Activated CD8-positive, alpha-beta memory T cell treated with anti-CD3 and anti-CD28 coated beads for 36 hours (primary cell): ENCODE measurements around the gene ATP2B3. TPM values are rescaled to one million over a fixed set of nuclear protein-coding genes. Genes with fewer than 3 reads are reported as not detected.

Experiments
- CTCF ChIA-PET: fragments of 350-600 bp; sonication (Branson Sonifier 250); formaldehyde crosslinking; loops from one replicate; lab custom pipeline; 2021; ENCODE audit warnings: antibody characterized with exemption; lab: Charles Lee
- POLR2A ChIA-PET: fragments of 350-600 bp; sonication (Branson Sonifier 250); formaldehyde crosslinking; loops from one replicate; lab custom pipeline; 2021; ENCODE audit warnings: antibody characterized with exemption; lab: Charles Lee
- total RNA-seq, 2 experiments: library from RNA; stranded (reverse); gene quantifications; one replicate each; pipeline ENCODE4 v1.2.3, GENCODE V29; 2021

Gene ATP2B3
- total RNA-seq, 2 experiments from 2014 or later, result not detected

DNA sequence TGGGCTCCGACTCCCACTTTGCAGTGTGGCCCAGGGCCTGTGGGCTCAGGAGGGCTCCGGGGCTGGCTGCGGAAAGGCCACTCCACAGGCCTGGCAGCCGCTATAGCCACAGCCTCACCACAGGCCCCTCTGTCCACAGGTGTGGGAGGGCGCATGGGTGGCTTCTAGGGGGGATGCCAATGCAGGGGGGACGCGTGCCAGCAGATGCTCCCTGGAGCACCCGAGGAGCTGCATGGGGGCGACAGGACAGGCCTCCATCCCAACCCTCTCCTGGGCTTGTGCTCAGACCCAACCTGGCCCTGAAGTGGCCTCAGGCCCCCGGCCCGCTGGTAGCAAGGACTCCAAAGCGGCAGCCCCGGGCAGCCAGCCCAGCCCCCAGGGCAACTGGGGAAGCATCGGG, 14.6 kb upstream of the ATP2B3 start:
- ChIA-PET CTCF (no interaction called here), POLR2A (no interaction called here)

- CTCF ChIA-PET, result interaction anchor here (4.1 kb wide), 1 partner anchor 33 kb away, joined by 22 read pairs; the partner anchor contains the start of gene HAUS7
Observed at GRCh38 chrX:153504445-153505016, 12.9 kb upstream of the ATP2B3 start.

GRCh38 chrX:153505361-153505760, 12.1 kb upstream of the ATP2B3 start:
- ChIA-PET CTCF (interaction anchor here (4.1 kb wide), 1 partner anchor 33 kb away, joined by 22 read pairs; the partner anchor contains the start of gene HAUS7), POLR2A (no interaction called here)

More at GRCh38 chrX:153504445-153505016, 12.9 kb upstream of the ATP2B3 start:
- POLR2A ChIA-PET, result no interaction called here

DNA sequence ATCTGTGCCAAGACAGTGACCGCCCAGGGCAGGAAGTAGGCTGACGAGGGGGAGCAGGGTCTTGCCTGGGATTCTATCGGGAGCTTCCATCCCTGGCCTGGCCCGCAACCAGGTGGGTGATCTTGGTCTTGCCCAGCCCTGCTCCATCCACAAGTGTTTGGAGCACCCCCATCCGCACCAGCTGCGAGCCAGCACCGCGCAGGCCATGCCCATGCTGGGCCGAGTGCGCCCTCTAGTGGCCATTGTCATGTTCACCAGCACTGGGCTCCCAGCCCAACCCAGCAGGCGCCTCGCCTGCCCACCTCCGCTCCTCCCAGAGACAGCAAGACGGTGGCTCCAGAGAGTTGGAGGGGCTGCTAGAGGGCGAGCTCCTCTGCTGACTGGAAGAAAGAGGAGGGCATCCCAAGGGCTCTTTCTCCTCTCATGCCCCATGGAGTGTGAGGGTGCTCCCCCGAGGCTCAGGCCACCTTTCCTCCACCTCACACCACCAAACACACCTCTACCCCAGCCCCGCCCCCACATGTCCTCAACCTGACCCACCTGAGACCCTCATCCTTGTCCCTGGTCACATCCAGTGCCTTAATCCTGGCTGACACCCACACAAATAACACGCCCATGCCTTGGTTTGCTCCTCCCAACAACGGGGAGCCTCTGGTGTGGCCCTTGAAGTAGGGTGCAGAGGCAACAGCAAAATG, 9.8 kb upstream of the ATP2B3 start:
- ChIA-PET CTCF (interaction anchor here (0.7 to 4.1 kb wide), 12 partner anchors 8 to 549 kb away, joined by 3 to 22 read pairs (median 4); partner anchors contain the start of gene HAUS7), POLR2A (interaction anchor here (1.4 kb wide), 1 partner anchor 475 kb away, joined by 3 read pairs; no protein-coding TSS in a partner anchor)

DNA sequence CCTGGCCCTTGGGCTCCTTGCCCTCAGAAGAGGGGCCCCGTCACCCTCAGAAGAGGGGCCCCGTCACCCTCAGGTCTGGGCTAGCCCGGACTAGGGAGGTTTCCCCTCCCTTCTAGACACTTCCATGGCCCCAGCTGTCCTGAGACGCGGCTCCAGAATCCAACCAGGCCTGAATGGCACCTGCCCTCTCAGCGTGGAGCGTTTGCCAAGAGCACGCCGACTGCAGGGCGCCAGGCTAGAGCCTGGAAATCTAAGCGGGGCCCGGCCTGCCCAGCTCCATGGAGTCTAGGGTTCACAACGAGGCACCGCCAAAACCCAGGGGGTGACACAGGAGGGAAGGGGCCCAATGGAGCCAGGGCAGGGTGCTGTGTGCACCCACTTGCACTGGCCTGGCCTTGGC, 7.8 kb upstream of the ATP2B3 start:
- POLR2A ChIA-PET, result no interaction called here
- CTCF ChIA-PET, result no interaction called here

DNA sequence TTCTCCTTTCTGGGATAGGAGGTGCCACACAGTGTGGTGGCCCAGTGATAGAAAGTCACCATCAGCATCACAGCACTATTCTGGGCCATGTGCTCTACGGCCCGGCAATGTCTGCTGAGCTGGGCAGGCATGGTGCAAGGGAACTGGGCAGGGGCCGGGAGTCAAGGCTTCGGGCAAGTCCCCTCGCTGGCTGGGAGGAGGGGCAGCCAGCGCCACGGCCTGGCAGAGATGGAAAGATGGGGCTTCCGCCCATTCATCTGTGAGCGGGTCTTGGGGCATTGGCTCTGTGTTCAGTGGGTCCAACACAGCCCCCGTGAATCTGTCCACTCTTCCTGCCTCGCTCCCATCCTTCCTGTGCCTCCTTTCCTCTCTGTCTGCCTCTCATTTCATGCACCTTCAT, 7.1 kb upstream of the ATP2B3 start:
- ChIA-PET CTCF (no interaction called here), POLR2A (no interaction called here)

DNA sequence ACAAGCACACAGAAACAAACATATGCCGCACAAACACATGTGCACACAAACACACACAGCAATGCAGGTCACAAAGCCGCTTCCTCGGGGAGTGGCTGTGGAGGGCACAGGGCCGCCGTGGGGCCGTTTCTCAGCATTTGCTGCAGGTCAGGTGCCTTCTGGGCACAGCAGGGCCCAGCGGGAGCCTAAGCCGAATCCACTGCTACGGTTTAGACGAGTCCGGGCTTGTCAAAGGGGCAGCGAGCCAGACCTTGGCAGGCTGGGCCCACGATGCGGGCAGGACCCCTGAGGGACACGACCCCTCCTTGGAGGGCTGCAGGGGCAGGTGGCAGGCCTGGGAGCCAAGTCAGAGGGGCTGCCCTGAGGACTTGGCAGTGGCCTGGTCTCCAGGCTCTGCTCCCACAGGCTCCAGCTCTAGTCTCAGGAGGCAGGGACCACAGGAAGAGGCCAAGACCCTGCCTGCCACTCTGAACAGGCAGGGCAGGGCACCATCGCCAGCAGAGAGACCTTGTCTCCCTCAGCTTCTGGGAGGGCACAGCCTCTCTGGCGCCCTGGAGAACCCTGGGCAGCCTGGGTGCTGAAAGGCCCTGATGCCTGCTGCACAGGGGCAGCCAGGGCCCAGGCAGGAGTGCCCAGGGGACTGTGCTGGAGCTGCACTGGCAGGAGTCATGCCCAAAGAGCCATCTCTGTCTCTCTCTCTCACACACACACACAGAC, 5.5 kb upstream of the ATP2B3 start:
- CTCF ChIA-PET, result no interaction called here
- POLR2A ChIA-PET, result no interaction called here

GRCh38 chrX:153512501-153512893, 4.9 kb upstream of the ATP2B3 start:
- POLR2A ChIA-PET, result no interaction called here

DNA sequence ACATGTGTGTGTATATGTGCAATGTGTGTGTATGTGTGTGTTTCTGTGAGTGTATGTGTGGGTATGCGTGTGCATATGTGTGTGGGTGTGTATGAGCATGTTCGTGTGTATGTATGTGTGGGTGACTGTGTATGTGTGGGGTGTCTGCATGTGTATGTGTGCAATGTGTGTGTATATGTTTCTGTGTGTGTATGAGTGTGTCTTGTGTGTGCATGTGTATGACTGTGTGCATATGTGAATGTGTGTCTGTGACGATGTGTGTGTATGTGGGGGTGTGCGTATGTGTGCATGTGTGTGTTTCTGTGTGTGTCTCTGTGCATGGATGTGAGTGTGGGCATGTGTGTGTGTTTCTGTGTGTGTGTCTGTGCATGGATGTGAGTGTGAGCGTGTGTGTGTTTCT, 4.2 kb upstream of the ATP2B3 start:
- POLR2A ChIA-PET, result no interaction called here
- CTCF ChIA-PET, result no interaction called here

More at GRCh38 chrX:153512501-153512893, 4.9 kb upstream of the ATP2B3 start:
- CTCF ChIA-PET, result no interaction called here

DNA sequence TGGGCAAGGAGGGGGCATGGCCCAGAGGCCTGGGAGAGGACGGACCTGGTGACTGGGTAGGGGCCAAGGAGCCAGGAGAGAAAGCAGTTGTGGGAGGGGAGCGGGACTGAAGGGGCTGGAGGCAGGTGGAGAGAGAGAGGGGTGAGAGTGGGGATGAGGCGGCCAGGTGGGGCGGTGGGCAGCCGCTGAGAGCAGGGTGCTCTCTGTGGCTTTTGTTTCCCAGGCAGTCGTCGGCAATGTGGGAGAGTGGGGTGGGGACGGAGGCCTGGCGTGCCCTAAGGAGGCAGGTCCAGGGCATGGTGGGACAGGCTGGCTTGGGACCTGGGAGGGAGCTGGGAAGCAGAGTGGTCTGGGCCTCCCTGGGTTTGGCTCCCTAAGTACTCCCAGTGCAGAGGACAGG, 3.2 kb upstream of the ATP2B3 start:
- ChIA-PET CTCF (no interaction called here), POLR2A (no interaction called here)

GRCh38 chrX:153515435-153515834, 2.0 kb upstream of the ATP2B3 start:
- CTCF ChIA-PET, result interaction anchor here (1.6 kb wide), 1 partner anchor 9 kb away, joined by 7 read pairs; no protein-coding TSS in a partner anchor

GRCh38 chrX:153516073-153516472, 1.4 kb upstream of the ATP2B3 start:
- POLR2A ChIA-PET, result no interaction called here
- CTCF ChIA-PET, result interaction anchor here (1.6 kb wide), 1 partner anchor 9 kb away, joined by 7 read pairs; no protein-coding TSS in a partner anchor

More at GRCh38 chrX:153515435-153515834, 2.0 kb upstream of the ATP2B3 start:
- POLR2A ChIA-PET, result no interaction called here

DNA sequence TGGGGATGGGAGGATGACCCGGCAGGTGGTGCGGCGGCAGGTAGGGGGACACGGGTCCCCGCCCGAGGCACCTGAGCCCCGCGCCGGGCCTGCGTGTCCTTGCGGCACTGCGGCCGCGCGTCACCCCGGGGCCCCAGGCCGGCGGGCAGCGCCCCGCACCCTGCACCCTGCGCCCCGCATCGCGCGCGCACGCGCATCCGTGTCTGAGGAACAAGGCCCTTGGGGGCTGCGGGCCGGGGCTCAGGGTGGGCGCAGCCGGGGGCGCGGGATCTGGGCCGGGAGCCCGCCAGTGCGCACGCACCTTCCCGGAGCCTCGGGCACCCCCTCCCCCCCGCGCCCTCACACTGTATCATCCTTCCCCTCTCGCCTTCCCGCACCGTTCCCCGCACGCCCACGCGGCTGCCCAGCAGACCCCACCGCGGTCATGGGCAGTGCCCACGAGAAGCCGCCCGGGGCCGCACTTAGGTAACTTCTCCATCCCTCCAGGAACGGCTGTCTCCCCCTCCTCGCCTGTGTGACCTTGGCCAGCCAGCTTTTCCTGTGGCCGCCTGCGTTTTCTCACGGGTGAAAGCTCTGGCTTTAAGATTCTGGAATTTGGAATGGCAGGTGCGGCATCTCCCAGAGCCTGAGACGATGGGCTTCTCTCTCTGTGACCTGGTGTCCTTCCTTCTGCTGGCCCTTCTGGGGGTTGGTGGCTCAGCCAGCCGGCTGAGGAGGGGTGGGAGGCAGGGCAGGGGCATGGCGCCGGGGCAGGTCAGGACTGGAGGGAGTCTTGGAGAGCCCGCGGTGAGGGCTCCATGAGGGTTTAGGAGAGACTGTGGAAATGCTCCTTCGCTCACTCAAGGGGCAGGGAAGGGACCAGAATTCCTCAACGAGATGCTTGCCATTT, 748 bp downstream of the ATP2B3 start:
- POLR2A ChIA-PET, result no interaction called here
- CTCF ChIA-PET, result no interaction called here

DNA sequence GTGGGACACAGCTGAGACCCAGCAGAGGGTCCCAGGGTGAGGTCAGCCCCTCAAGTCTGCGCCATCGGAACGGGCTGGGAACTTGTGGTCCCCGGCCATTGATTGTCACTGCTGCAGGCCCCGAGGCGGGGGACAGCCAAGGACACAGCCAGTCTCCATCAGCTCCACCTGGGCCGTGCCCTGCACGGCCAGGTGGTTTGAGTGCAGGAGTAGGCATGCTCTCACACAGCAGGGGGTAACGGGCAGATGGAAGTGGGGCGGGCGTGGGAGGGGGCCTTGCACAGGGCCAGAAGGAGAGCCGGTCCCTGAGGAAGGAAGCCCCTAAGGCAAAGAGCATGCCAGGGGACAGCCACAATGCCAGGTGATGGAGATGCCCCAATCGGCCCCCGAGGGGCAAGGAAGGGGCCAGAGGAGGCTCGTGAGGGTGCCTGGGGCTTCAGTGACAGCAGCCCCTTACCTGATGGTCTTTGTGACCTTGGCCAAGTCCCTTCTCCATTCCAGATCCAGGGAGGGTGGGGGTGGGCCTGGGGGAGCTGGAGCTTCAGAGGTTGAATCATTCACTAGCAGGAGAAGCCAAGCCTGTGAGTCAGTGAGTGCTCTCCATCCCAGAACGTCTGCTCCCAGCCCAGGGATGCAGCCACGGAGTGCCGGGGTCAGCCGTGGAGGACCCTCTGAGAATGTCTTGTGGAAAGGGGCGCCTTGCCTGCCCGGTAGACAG, 2.3 kb downstream of the ATP2B3 start:
- ChIA-PET POLR2A (no interaction called here), CTCF (no interaction called here)

- POLR2A ChIA-PET, result no interaction called here
Observed at GRCh38 chrX:153520287-153520917, 3.0 kb downstream of the ATP2B3 start.

GRCh38 chrX:153521034-153521433, 3.6 kb downstream of the ATP2B3 start:
- POLR2A ChIA-PET, result no interaction called here
- CTCF ChIA-PET, result no interaction called here

More at GRCh38 chrX:153520287-153520917, 3.0 kb downstream of the ATP2B3 start:
- CTCF ChIA-PET, result no interaction called here

DNA sequence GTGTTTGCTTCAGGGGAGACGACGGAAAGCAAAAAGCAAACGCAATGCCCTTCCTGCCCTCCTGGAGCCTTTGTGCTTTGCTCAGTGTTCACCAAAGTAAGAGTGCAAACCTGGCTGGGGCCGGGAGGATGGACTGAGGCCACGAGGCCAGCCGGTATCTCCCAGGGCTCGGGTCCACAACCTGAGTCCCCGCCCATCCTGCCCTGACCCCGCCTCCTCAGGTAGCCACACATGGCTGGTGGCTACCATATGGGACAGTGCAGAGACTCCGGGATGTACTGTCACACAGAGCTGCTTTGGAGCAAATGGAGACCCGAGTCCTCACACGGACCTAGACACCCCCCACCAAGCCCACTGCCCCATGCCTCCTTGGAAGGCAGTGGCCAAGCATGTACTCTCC, 4.8 kb downstream of the ATP2B3 start:
- ChIA-PET CTCF (no interaction called here), POLR2A (no interaction called here)

DNA sequence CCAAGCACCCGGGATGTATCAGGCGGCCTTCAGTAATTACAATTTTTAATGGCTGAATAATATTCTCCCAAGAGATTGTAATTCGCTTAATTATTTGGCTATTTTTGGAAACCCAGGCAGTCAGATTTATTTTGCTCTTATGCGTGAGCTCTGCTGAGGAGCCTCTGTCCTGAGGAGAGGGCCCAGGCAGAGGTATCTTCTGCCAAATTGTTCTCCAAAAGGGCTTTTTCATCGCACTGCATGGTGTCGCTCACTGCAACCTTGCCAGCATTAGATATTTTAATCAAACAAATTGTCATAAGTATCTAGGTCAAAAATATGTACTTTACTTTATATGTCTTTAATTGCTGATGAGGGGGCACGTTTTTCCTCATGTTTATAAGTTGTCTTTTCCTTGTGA, 5.8 kb downstream of the ATP2B3 start:
- POLR2A ChIA-PET, result no interaction called here
- CTCF ChIA-PET, result no interaction called here
